IMR-90 (cell line): ENCODE results near the gene ABHD3. TPM values are rescaled to one million over a fixed set of nuclear protein-coding genes. Genes with fewer than 3 reads are reported as not detected.

ENCODE experiments used
- ATAC-seq: fragments of 200-7000 bp; cut with Tn5 transposase; 2 replicates; pipeline ENCODE4 v1.9.1; 2020; ENCODE audit warnings: low read depth, mild to moderate bottlenecking, moderate library complexity
- BruUV-seq: library from RNA; stranded (reverse); fragments of 400-500 nt; replicated peaks from 2 replicates; lab custom pipeline; 2021; lab: Mats Ljungman, UMichigan
- CTCF ChIA-PET: fragments of 300-600 bp; formaldehyde crosslinking; extraction: SDS; loops from one replicate; lab custom pipeline; 2021; ENCODE audit warnings: antibody characterized with exemption; lab: Yijun Ruan, JAX
- POLR2A ChIA-PET: fragments of 300-600 bp; sonication (Branson Sonifier 250); formaldehyde crosslinking; loops from one replicate; lab custom pipeline; 2022; ENCODE audit warnings: antibody characterized with exemption; ENCODE audit not compliant: unreplicated experiment; lab: Charles Lee
- DNase-seq: peaks from one replicate; pipeline ENCODE4 v3.0.0; 2013
- H2AFZ ChIP-seq: replicated peaks from 2 replicates; pipeline ENCODE3; 2013; ENCODE audit warnings: low read length, mild to moderate bottlenecking; ENCODE audit not compliant: poor library complexity
- H2AK5ac ChIP-seq: 2 replicates; pipeline ENCODE4 v1.6.1; 2013; ENCODE audit warnings: low read depth, low read length, inconsistent platforms
- H2AK9ac ChIP-seq: replicated peaks from 2 replicates; pipeline ENCODE3; 2013; ENCODE audit warnings: mild to moderate bottlenecking, low read depth, low read length, moderate library complexity; ENCODE audit not compliant: poor library complexity
- H2BK120ac ChIP-seq: 2 replicates; pipeline ENCODE4 v1.6.1; 2013; ENCODE audit warnings: low read depth, low read length, inconsistent platforms
- H2BK15ac ChIP-seq: 3 replicates; pipeline ENCODE4 v1.6.1; 2013; ENCODE audit warnings: low read depth, low read length, inconsistent platforms
- H2BK20ac ChIP-seq: 2 replicates; pipeline ENCODE4 v1.6.1; 2013; ENCODE audit warnings: low read depth, mild to moderate bottlenecking, inconsistent platforms, low read length, moderate library complexity
- H2BK5ac ChIP-seq: 2 replicates; pipeline ENCODE4 v1.6.1; 2013; ENCODE audit warnings: mild to moderate bottlenecking, low read depth, low read length, inconsistent platforms; ENCODE audit not compliant: poor library complexity, severe bottlenecking
- H3K14ac ChIP-seq: replicated peaks from 2 replicates; pipeline ENCODE4 v1.6.1; 2013; ENCODE audit warnings: low read depth, low read length, inconsistent platforms
- H3K18ac ChIP-seq: 2 replicates; pipeline ENCODE4 v1.6.1; 2013; ENCODE audit warnings: low read depth, low read length, control low read depth
- H3K23ac ChIP-seq: 2 replicates; pipeline ENCODE4 v1.6.1; 2013; ENCODE audit warnings: low read depth, low read length, inconsistent platforms
- H3K27ac ChIP-seq: 2 replicates; pipeline ENCODE4 v1.5.1; 2013; ENCODE audit warnings: mild to moderate bottlenecking, control low read depth, low read length; ENCODE audit not compliant: insufficient read depth
- H3K27me3 ChIP-seq: 2 replicates; pipeline ENCODE4 v1.6.1; 2013; ENCODE audit warnings: low read length; ENCODE audit not compliant: control insufficient read depth, insufficient read depth
- H3K36me3 ChIP-seq: 2 replicates; pipeline ENCODE4 v1.6.1; 2013; ENCODE audit warnings: low read length, mixed read lengths; ENCODE audit not compliant: control insufficient read depth, insufficient read depth
- H3K4ac ChIP-seq: 2 replicates; pipeline ENCODE4 v1.6.1; 2013; ENCODE audit warnings: low read depth, low read length, inconsistent platforms
- H3K4me1 ChIP-seq: 2 replicates; pipeline ENCODE4 v1.6.1; 2013; ENCODE audit warnings: low read length, mixed read lengths; ENCODE audit not compliant: control insufficient read depth, insufficient read depth
- H3K4me2 ChIP-seq: 2 replicates; pipeline ENCODE4 v1.6.1; 2013; ENCODE audit warnings: low read depth, mild to moderate bottlenecking, control low read depth, low read length, moderate library complexity
- H3K4me3 ChIP-seq: 2 replicates; pipeline ENCODE4 v1.5.1; 2013; ENCODE audit warnings: low read depth, mild to moderate bottlenecking, control low read depth, low read length, moderate library complexity; ENCODE audit not compliant: insufficient read depth
- H3K56ac ChIP-seq: 2 replicates; pipeline ENCODE4 v1.6.1; 2013; ENCODE audit warnings: low read length, inconsistent platforms; ENCODE audit not compliant: insufficient read depth; ENCODE audit errors: extremely low read depth
- H3K79me1 ChIP-seq, 2 experiments: 2 replicates each; pipeline ENCODE4 v1.6.1; 2013; ENCODE audit warnings: low read length in 2 of 2, inconsistent platforms in 1 of 2, low read depth in 1 of 2
- H3K9ac ChIP-seq: 2 replicates; pipeline ENCODE4 v1.6.1; 2013; ENCODE audit warnings: low read depth, low read length, control low read depth
- H3K9me1 ChIP-seq: 2 replicates; pipeline ENCODE4 v1.6.1; 2013; ENCODE audit warnings: low read length, inconsistent platforms; ENCODE audit not compliant: insufficient read depth
- H3K9me3 ChIP-seq: 2 replicates; pipeline ENCODE4 v1.6.1; 2013; ENCODE audit warnings: low read length; ENCODE audit not compliant: control insufficient read depth, insufficient read depth
- H4K20me1 ChIP-seq: 2 replicates; pipeline ENCODE4 v1.6.1; 2013; ENCODE audit warnings: low read length, inconsistent platforms; ENCODE audit not compliant: insufficient read depth
- H4K5ac ChIP-seq: 2 replicates; pipeline ENCODE4 v1.6.1; 2013; ENCODE audit warnings: mild to moderate bottlenecking, low read depth, low read length, control low read depth
- H4K8ac ChIP-seq, 2 experiments: 2 replicates each; pipeline ENCODE4 v1.6.1; 2013; ENCODE audit warnings: low read depth in 2 of 2, low read length in 2 of 2, control low read depth in 1 of 2, inconsistent platforms in 1 of 2
- H4K91ac ChIP-seq: 2 replicates; pipeline ENCODE4 v1.6.1; 2013; ENCODE audit warnings: low read depth, low read length, inconsistent platforms; ENCODE audit not compliant: insufficient read depth
- CEBPB ChIP-seq: IDR thresholded peaks from 2 replicates; pipeline ENCODE4 v1.6.1; 2012; ENCODE audit warnings: low read depth, low read length, improper control_type of control experiment
- CHD1 ChIP-seq: IDR thresholded peaks from 2 replicates; pipeline ENCODE4 v1.6.1; 2012; ENCODE audit warnings: low read depth, low read length, improper control_type of control experiment
- FOS ChIP-seq: fragments of 150-350 bp; IDR thresholded peaks from 2 replicates; pipeline ENCODE4 v1.6.1; 2016; ENCODE audit warnings: low read depth, low read length
- MAFK ChIP-seq: IDR thresholded peaks from 2 replicates; pipeline ENCODE4 v1.6.1; 2012; ENCODE audit warnings: low read depth, low read length, improper control_type of control experiment
- POLR2A ChIP-seq: IDR thresholded peaks from 2 replicates; pipeline ENCODE4 v1.6.1; 2012; ENCODE audit warnings: mild to moderate bottlenecking, low read depth, low read length
- SMC3 ChIP-seq: fragments of 150-350 bp; IDR thresholded peaks from 2 replicates; pipeline ENCODE4 v1.6.1; 2016; ENCODE audit warnings: low read depth, mild to moderate bottlenecking, antibody characterized with exemption, low read length, moderate library complexity
- WGBS, 2 experiments: methylation state at CpG; one replicate each; pipeline versions ENCODE4 v1.1.5 to v1.1.7; 2013; ENCODE audit warnings: missing lambda C conversion rate in 2 of 2; ENCODE audit not compliant: insufficient read length in 1 of 2; ENCODE audit errors: extremely low coverage in 2 of 2; 5-methylcytosine and 5-hydroxymethylcytosine counted together
- dilution Hi-C: fragments of 300-500 bp; cut with HindIII; formaldehyde crosslinking; loops from one replicate; pipeline ENCODE4 v1.14.3; 2018; ENCODE audit warnings: low sequenced_read_pairs; ENCODE audit not compliant: unreplicated experiment
- in situ Hi-C: fragments of 300-500 bp; cut with MboI; formaldehyde crosslinking; loops from 3 replicates; pipeline ENCODE4 v1.14.3; 2019; ENCODE audit warnings: low sequenced_read_pairs, inconsistent platforms, mixed read lengths
- intact Hi-C: fragments of 100-400 bp; cut with micrococcal nuclease; formaldehyde crosslinking; loops from 2 replicates; pipeline ENCODE4 v1.10.0; 2022
- polyA plus RNA-seq, 3 experiments: library from polyadenylated mRNA; depleted of rRNA; stranded (reverse); fragments of >200 nt; gene quantifications; 2 replicates each; pipeline ENCODE4 v1.2.3, GENCODE V29; 2012; ENCODE audit warnings: low replicate concordance in 1 of 3
- total RNA-seq: library from RNA; depleted of rRNA; stranded (reverse); fragments of >200 nt; gene quantifications from 2 replicates; pipeline ENCODE4 v1.2.3, GENCODE V29; 2012
- TF ChIP-seq, protein P1 (sequence below): conservative IDR thresholded peaks from 2 replicates; pipeline ENCODE4 v1.5.1; 2012; ENCODE audit warnings: mild to moderate bottlenecking, low read depth, low read length, improper control_type of control experiment

Gene ABHD3
- total and polyA plus RNA-seq, 2 of the 4 experiments (the other 2 are of a cell fraction): 4.5 to 5.5 TPM

GRCh38 chr18:21653361-21653760, 51.2 kb downstream of the ABHD3 start:
- Histone ChIP-seq H3K27ac (no peak overlapping the region), H3K18ac (no peak overlapping the region), H4K20me1 (no peaks in the 10 kb centered on the region), H2AK9ac (no peak overlapping the region), H3K23ac (no peak overlapping the region), H2BK20ac (no peak overlapping the region), H4K91ac (no peak overlapping the region), H3K36me3 (no peaks in the 10 kb centered on the region), H3K9me1 (no peaks in the 10 kb centered on the region; the same call in 1 of the 2 replicates), H2BK15ac (no peak overlapping the region), H3K4me2 (no peak overlapping the region), H4K8ac (no peak overlapping the region), H3K9me3 (no peaks in the 10 kb centered on the region), H3K4me1 (peaks cover 3% of the 10 kb centered on the region; the same call in 1 of the 2 replicates), H3K27me3 (no peaks in the 10 kb centered on the region), H3K9ac (no peak overlapping the region), H2BK120ac (no peak overlapping the region), H2AK5ac (no peak overlapping the region), H3K14ac (no peak overlapping the region), H3K4me3 (no peak overlapping the region), H3K56ac (no peak overlapping the region), H2AFZ (no peak overlapping the region), H3K79me1 (no peaks in the 10 kb centered on the region), H3K4ac (no peak overlapping the region), H2BK5ac (no peak overlapping the region), H4K5ac (no peak overlapping the region)
- ChIA-PET POLR2A (no interaction called here), CTCF (no interaction called here)
- in situ Hi-C loops (no loop called here), dilution Hi-C loops (no loop called here), intact Hi-C loops (no loop called here)
- ATAC-seq: no peak
- no peak for DNase-seq
- no peak for TF ChIP-seq CHD1
- TF ChIP-seq FOS: no peak
- no peak for TF ChIP-seq MAFK
- TF ChIP-seq SMC3: no peak
- no peak for TF ChIP-seq CEBPB
- no peak for TF ChIP-seq POLR2A
- TF ChIP-seq, protein P1, sequence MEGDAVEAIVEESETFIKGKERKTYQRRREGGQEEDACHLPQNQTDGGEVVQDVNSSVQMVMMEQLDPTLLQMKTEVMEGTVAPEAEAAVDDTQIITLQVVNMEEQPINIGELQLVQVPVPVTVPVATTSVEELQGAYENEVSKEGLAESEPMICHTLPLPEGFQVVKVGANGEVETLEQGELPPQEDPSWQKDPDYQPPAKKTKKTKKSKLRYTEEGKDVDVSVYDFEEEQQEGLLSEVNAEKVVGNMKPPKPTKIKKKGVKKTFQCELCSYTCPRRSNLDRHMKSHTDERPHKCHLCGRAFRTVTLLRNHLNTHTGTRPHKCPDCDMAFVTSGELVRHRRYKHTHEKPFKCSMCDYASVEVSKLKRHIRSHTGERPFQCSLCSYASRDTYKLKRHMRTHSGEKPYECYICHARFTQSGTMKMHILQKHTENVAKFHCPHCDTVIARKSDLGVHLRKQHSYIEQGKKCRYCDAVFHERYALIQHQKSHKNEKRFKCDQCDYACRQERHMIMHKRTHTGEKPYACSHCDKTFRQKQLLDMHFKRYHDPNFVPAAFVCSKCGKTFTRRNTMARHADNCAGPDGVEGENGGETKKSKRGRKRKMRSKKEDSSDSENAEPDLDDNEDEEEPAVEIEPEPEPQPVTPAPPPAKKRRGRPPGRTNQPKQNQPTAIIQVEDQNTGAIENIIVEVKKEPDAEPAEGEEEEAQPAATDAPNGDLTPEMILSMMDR: no peak
- no TSS peak for BruUV-seq
- no CpG with 5 or more reads among the region's 3 CpGs for WGBS, 2 experiments
